Measurements from ENCODE around the gene FXYD5. TPM values are rescaled to one million over a fixed set of nuclear protein-coding genes. Genes with fewer than 3 reads are reported as not detected.

The FXYD5 gene
- total RNA-seq, 4 donors from 2014 or later, result 10.9 to 86.2 (median 34.2) TPM

DNA sequence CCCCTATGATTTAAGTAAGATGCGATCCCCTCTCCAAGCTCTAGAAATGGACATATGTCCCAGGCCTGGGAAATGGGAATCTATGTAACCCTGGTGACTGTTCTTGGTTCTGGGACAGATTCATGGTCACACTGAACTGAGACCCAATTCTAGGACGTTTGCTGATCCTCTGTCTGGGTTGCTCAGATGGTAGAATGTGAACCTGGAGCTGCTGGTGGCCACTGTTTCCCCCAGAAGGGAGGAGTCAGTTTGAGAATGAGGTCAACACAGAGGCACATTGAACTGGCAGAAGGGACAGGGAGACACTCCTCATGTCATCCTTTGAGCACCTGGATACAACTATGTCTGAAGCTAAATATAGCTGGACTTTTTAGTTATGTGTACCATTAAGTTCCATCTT is 44.9 kb downstream of the FXYD5 start:
- TF ChIP-seq, protein P1, sequence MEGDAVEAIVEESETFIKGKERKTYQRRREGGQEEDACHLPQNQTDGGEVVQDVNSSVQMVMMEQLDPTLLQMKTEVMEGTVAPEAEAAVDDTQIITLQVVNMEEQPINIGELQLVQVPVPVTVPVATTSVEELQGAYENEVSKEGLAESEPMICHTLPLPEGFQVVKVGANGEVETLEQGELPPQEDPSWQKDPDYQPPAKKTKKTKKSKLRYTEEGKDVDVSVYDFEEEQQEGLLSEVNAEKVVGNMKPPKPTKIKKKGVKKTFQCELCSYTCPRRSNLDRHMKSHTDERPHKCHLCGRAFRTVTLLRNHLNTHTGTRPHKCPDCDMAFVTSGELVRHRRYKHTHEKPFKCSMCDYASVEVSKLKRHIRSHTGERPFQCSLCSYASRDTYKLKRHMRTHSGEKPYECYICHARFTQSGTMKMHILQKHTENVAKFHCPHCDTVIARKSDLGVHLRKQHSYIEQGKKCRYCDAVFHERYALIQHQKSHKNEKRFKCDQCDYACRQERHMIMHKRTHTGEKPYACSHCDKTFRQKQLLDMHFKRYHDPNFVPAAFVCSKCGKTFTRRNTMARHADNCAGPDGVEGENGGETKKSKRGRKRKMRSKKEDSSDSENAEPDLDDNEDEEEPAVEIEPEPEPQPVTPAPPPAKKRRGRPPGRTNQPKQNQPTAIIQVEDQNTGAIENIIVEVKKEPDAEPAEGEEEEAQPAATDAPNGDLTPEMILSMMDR (IDR thresholded peaks at IDR 0.05), result no peak
- TF ChIP-seq POLR2A (IDR thresholded peaks at IDR 0.05), result no peak
- no peak overlapping the region for H3K4me3 ChIP-seq
- no peaks in the 10 kb centered on the region for H3K4me1 ChIP-seq
- intact Hi-C loops (cut with DNase I; ENCODE audit: low total_unique reads), result no loop called here
- no peaks in the 10 kb centered on the region for H3K27me3 ChIP-seq
- no peak overlapping the region for H3K27ac ChIP-seq
- no peaks in the 10 kb centered on the region for H3K36me3 ChIP-seq
- DNase-seq, result no peak
- no peaks in the 10 kb centered on the region for H3K9me3 ChIP-seq

DNA sequence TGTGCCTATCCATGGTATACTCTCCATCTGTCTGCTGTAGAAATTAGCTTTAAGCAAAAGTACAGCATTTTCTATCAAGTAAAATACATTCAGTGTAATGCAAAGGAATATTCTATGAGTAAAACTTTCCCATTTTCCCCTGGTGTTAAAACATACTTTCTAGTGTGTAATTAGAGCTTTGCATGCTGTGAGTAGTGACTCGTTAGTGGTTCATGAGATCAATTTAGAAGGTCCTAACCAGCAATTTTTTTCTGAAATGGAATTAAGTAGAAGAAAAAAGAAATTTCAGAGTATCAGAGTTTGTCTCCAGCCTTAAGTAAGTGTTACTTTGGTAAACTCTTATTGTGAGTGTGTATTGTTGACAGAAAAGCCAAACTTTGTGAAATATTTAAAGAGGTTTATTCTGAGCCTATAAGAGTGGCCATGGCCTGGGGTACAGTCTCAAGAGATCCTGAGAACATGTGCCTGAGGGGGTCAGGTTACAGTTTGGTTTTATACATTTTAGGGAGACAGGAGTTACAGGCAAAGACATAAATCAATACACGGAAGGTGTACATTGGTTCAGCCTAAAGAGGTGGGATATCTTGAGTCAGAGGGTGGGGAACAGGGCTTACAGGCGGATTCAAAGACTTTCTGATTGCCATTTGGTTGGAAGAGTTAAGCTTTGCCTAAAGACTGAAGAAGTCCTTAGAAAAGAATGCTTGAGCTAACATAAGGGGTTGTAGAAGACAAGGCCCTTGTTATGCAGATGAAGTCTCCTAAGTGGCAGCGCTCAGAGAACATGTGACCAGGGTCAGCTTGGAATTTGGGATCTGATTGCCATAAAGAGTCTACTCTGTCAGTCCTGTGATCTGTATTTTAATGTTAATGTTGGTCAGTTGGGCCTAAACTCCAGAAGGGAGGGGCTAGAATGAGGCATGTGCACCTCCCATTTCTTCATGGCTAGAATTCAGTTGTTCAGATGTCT is 48.5 kb downstream of the FXYD5 start:
- Histone ChIP-seq H3K4me3 (no peak overlapping the region), H3K36me3 (no peaks in the 10 kb centered on the region), H3K9me3 (no peaks in the 10 kb centered on the region), H3K4me1 (no peaks in the 10 kb centered on the region), H3K27me3 (no peaks in the 10 kb centered on the region), H3K27ac (no peak overlapping the region)
- DNase-seq, result no peak
- intact Hi-C loops (cut with DNase I; ENCODE audit: low total_unique reads), result no loop called here
- TF ChIP-seq POLR2A (IDR thresholded peaks at IDR 0.05), result no peak
- TF ChIP-seq, protein P1 (IDR thresholded peaks at IDR 0.05), result no peak

DNA sequence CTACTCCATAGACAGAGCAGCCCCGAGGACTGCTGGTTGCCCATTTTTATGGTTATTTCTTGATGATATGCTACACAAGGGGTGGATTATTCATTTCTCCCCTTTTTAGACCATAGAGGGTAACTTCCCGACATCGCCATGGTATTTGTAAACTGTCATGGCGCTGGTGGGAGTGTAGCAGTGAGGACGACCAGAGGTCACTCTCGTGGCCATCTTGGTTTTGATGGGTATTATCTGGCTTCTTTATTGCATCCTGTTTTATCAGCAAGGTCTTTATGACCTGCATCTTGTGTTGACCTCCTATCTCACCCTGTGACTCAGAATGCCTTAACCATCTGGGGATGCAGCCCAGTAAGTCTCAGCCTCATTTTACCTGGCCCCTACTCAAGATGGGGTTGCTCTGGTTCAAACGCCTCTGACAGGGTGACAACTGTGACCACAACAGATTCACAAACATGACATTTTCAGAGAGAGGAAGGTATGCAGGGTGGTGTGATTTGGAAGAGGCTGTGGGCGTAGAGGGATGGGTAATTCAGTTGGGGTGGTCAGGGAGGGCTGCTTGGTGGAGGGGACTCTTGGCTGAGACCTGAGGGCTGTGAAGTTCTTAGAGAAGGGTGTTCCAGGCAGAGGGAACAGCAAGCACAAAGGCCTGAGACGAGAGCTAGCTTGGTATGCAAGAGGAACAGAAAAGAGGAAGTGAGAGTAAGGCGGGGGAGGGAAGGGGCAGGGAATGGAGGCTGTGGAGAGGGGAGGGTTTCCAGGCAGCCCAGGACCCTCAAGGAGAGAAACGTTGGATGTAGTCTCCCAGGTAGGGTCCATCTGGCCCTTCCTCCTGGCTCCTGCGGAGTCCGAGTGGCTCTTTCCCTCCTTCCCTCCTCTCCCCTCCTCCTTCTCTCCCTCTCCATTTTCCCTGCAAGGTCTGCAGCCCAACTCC is 50.5 kb downstream of the FXYD5 start:
- no peak for DNase-seq
- H3K9me3 ChIP-seq, result no peaks in the 10 kb centered on the region
- H3K4me3 ChIP-seq, result no peak overlapping the region
- H3K27ac ChIP-seq, result no peak overlapping the region
- no peaks in the 10 kb centered on the region for H3K4me1 ChIP-seq
- H3K36me3 ChIP-seq, result no peaks in the 10 kb centered on the region
- H3K27me3 ChIP-seq, result no peaks in the 10 kb centered on the region
- no peak for TF ChIP-seq POLR2A (IDR thresholded peaks at IDR 0.05)
- TF ChIP-seq, protein P1 (IDR thresholded peaks at IDR 0.05), result no peak
- intact Hi-C loops (cut with DNase I; ENCODE audit: low total_unique reads), result no loop called here

DNA sequence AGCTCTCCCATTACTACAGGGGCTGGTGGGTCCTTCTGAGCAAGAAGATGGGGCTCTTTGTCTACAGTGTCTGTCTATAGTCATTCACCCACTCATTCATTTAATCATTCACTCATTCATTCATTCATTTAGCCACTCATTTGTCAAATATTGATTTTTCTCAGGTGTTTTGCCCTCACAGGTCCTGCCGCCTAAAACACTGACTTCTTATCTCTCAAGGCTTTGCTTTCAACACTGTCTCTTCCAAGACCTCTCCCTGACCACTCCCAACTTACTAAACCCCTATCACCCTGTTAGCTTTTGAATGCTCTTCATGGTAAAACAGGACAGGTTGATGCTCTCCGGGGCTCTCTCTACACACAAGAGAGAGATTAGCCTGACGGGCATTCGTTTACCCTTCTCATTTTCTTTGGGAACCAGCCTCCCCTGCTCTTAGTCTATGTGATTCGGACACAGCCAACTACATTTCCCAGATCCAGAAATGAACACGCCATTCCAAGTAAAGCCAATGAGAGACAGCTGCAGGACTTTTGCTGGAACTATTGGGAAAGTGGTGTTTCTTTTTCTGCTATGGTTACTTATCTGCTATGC is 51.3 kb downstream of the FXYD5 start:
- no peaks in the 10 kb centered on the region for H3K9me3 ChIP-seq
- TF ChIP-seq, protein P1 (IDR thresholded peaks at IDR 0.05), result no peak
- no peak for TF ChIP-seq POLR2A (IDR thresholded peaks at IDR 0.05)
- H3K27me3 ChIP-seq, result no peaks in the 10 kb centered on the region
- H3K36me3 ChIP-seq, result no peaks in the 10 kb centered on the region
- intact Hi-C loops (cut with DNase I; ENCODE audit: low total_unique reads), result no loop called here
- H3K27ac ChIP-seq, result no peak overlapping the region
- no peaks in the 10 kb centered on the region for H3K4me1 ChIP-seq
- H3K4me3 ChIP-seq, result no peak overlapping the region
- DNase-seq, result no peak

Measured in uterus (tissue), 4 donors.